Activated CD4-positive, alpha-beta T cell treated with anti-CD3 and anti-CD28 coated beads, Interleukin-2, amount 10 ng/mL, durations not matched to agents 24 days and 14 days (primary cell): ENCODE measurements around the gene PFDN2. TPM values are rescaled to one million over a fixed set of nuclear protein-coding genes. Genes with fewer than 3 reads are reported as not detected.

ENCODE experiments used
- DNase-seq: peaks from one replicate; pipeline ENCODE4 v3.0.0; 2022
- H3K27ac Mint-ChIP-seq: one replicate; pipeline ENCODE4 v1.8.0; 2022; ENCODE audit warnings: mild to moderate bottlenecking, mixed read lengths
- H3K27me3 Mint-ChIP-seq: one replicate; pipeline ENCODE4 v1.8.0; 2022; ENCODE audit warnings: mixed read lengths
- H3K36me3 Mint-ChIP-seq: one replicate; pipeline ENCODE4 v1.8.0; 2022; ENCODE audit warnings: low read depth, mild to moderate bottlenecking, mixed read lengths
- H3K4me1 Mint-ChIP-seq: one replicate; pipeline ENCODE4 v1.8.0; 2021; ENCODE audit warnings: mixed read lengths
- H3K4me3 Mint-ChIP-seq: one replicate; pipeline ENCODE4 v1.8.0; 2022; ENCODE audit warnings: mild to moderate bottlenecking, moderate library complexity, mixed read lengths
- H3K9me3 Mint-ChIP-seq: one replicate; pipeline ENCODE4 v1.8.0; 2021; ENCODE audit warnings: mixed read lengths
- intact Hi-C: fragments of 100-400 bp; cut with micrococcal nuclease; formaldehyde crosslinking; loops from one replicate; pipeline ENCODE4 v1.15.1; 2023
- total RNA-seq: library from RNA; stranded (reverse); gene quantifications from 2 replicates; pipeline ENCODE4 v1.2.3, GENCODE V29; 2022

Gene PFDN2
- total RNA-seq, 1 donor from 2014 or later, result 173 TPM

DNA sequence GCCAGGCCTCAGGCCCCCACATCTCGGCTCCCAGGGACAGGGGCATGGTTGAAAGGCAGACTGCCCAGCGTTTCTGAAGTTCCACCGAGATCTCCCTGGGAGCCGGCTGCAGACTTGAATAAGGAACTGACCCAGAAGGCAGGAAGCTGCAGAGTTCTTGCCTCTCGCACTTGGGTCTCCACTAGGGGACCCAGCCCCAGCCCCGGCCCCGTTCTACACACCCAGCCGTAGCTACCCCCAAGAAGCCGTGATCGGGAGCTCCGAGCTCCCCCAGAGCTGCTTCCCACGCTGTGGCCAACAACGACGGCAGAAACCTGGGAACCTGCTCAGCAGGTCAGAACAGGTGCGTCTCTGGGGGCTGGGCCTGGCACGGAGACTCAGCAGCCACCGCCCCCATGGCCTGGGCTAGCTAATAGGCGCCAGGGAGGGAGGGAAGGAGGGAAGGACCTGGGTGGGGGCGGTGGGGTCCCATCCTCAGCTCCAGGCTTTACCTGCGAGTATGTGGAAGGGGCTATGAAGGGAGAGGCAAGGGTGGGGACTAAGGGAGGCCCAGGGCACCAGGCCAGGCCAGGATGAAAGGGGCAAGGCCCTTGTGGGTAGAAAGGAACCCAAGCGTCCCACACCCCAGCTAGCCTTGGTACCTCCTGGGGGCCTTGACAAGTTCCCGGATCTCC, 28.4 kb downstream of the PFDN2 start, which contains the start of gene NECTIN4:
Gene NECTIN4 (minus strand): TSS at position 308 of the 674 bp plus-strand sequence. CDS start 262 bp downstream, at position 46.
- Mint-ChIP-seq H3K4me3 (no peak within 1 kb of the TSS), H3K27ac (no peak within 1 kb of the TSS), H3K27me3 (no peaks in the 10 kb centered on the region), H3K36me3 (no peaks in the 10 kb centered on the region), H3K9me3 (no peaks in the 10 kb centered on the region), H3K4me1 (peaks cover 46% of the 10 kb centered on the region)
- intact Hi-C loops, result no loop called here
- no peak for DNase-seq

DNA sequence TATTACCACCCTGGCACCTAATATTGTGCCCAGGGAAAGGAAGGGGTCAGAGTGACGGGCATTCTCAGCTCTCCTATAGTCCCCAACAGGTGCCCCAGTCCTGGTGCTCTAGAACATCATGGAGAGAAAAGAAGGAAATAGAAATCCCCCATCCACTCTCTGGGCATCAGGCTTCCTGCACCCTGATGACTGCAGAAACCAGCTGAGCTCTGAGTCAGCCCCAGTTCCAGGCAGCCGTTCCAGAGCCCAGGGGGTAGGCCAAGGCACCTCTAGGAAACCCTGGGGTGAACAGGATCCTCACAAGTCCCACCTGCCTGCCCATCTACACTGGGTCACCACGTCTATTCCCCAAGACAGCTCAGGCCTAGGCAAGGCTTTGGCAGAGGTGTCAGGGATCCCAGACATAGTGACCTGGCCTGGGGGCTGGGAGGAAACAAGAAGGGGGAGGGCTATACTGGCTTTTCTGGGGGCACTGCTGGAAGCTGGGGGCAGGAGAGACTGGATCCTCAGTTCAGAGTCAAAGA, 29.2 kb downstream of the PFDN2 start:
- DNase-seq, result no peak
- Mint-ChIP-seq H3K27me3 (no peaks in the 10 kb centered on the region), H3K4me3 (no peak overlapping the region), H3K4me1 (peaks cover 44% of the 10 kb centered on the region), H3K27ac (no peak overlapping the region), H3K36me3 (no peaks in the 10 kb centered on the region), H3K9me3 (no peaks in the 10 kb centered on the region)
- intact Hi-C loops, result no loop called here

DNA sequence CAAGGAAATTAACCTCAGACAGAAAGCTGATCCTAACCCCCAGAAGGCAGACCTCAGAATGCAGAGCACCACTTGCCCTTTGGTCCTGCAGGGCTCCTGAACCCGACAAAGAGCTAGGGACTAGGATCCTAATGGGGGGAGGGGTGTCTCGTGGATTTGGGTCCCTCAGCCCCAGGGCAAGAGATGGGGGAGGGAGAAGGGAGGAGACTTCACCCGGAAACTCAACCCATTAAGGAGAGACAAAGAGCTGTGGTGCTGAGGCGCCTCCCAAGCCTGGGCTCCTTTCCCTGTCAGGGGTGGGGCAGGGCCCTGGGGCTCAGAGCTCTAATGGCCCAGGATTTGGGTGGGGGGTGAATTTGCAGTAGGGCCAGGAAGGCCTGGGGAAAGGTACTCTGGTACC, 31.4 kb downstream of the PFDN2 start:
- Mint-ChIP-seq H3K36me3 (no peaks in the 10 kb centered on the region), H3K4me3 (no peak overlapping the region), H3K9me3 (no peaks in the 10 kb centered on the region), H3K4me1 (peaks cover 27% of the 10 kb centered on the region), H3K27ac (no peak overlapping the region), H3K27me3 (no peaks in the 10 kb centered on the region)
- DNase-seq, result no peak
- intact Hi-C loops, result no loop called here

DNA sequence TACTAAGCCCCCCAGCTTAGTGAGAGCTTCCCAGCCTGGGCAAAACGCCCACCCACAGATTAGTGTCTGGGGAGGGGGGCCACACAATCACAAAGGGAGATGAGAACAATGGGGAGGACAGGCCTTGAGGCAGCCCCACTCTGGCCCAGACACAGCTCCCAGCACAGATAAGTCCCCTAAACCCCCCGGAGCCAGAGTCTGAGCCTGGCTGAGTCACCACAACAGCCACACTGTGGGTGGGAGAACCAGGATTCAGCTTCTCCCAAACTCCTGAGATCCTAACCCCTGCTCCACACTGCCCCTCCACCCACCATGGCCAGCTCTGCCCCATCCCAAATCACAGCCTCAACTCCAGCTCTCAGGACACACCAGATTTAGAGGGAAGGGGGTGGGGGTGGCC, 32.7 kb downstream of the PFDN2 start:
- Mint-ChIP-seq H3K4me3 (no peak overlapping the region), H3K27me3 (no peaks in the 10 kb centered on the region), H3K27ac (no peak overlapping the region), H3K9me3 (no peaks in the 10 kb centered on the region), H3K4me1 (peaks cover 16% of the 10 kb centered on the region), H3K36me3 (no peaks in the 10 kb centered on the region)
- intact Hi-C loops, result no loop called here
- DNase-seq, result no peak

DNA sequence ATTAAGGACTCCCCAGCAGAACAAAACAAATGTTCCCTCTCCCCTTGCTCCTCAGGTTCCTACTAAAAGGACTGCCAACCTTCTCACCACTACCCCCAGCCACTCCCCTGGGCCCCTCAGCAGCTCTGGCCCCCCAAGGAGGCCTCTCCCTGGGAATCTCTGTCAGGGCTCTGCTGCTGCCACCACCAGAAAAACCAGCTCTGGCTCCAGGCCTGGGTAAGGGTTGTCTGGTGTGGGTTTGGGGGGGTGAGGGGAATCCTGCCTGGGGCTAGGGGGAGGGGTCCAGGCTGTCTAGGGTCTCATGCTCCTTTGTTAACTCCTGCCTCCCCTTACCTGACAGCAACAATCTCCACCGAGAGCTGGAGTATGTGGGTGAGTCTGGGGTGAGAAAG, 33.2 kb downstream of the PFDN2 start:
- no peaks in the 10 kb centered on the region for H3K27me3 Mint-ChIP-seq
- H3K9me3 Mint-ChIP-seq, result no peaks in the 10 kb centered on the region
- H3K4me1 Mint-ChIP-seq, result peaks cover 18% of the 10 kb centered on the region
- intact Hi-C loops, result no loop called here
- no peaks in the 10 kb centered on the region for H3K36me3 Mint-ChIP-seq
- no peak overlapping the region for H3K4me3 Mint-ChIP-seq
- no peak for DNase-seq
- no peak overlapping the region for H3K27ac Mint-ChIP-seq

DNA sequence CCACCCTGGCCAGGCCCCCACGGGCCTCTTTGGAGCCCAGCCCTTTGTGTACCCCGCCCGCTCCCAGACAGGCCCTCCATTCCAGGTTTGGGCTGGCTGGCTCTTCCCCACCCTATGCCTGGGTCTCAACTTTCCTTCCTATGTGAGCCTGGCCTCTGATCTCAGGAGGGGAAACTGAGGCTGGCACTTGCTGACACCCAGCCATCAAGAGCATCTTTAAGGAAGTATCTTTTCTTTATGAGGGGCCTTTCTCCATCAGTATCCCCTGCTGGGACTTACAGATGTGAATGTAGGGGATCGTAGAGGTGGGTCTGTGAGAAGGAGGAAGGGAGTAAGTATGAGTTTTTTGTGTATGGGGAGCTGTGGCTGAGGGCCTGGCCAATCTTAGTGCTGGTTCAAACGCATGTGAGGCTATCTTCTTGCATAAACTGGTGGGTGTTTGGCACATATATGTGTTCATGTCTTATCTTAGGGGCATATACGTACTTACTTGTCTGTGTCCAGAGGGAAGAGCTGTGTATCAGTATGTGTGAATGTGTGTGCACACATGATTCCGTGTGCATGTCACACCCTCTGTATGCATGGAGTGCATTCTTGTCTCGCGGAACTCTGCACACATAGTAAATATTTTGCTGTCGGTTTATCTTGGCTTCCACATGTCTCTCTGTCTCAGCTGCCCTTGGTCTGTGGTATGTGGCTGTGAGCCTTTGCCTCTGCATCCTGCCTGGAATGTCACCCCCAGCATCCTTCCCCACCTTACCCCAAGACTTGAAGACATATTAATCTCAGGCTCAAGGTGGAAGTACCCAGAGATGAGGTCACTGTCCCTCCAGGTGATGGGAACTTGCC, 33.9 kb downstream of the PFDN2 start:
- Mint-ChIP-seq H3K27me3 (no peaks in the 10 kb centered on the region), H3K4me1 (peaks cover 17% of the 10 kb centered on the region), H3K36me3 (no peaks in the 10 kb centered on the region), H3K4me3 (no peak overlapping the region), H3K27ac (no peak overlapping the region), H3K9me3 (no peaks in the 10 kb centered on the region)
- DNase-seq, result no peak
- intact Hi-C loops, result no loop called here

DNA sequence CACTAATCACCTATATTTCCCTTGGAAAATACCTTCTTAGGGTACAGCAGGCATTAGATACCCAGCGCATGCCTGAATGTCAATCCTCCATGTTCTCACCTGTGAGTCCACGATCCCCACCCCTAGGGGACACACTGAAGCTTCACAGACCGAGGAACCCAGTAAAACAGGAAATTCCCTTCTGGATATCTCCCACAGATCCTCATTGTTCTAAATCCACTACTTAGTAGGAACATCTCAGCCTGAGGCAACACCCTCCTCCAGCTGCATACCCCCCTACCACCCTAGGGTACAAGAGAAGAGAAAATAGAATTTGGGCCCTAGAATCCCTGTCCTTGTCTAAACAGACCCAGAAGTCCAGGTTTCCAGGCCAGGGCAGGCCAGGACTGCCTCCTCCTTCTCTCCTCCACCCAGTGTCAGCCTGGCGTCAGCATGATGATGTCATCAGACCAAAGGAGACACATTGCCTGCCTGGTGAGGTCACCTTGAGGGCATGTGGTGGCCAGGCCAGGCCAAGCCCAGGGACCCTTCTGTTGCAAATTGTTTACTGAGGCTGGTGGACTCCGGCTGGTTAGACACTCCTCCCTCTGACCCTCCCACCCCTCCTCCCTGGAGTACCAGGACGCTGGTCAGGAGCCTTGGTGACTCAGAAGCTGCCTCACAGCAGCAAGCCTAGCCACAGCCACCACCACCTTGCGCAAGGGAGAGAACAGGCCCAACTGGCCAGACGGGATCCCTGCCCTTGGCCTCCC, 34.7 kb downstream of the PFDN2 start:
- DNase-seq, result no peak
- no peak overlapping the region for H3K4me3 Mint-ChIP-seq
- H3K9me3 Mint-ChIP-seq, result no peaks in the 10 kb centered on the region
- intact Hi-C loops, result no loop called here
- no peak overlapping the region for H3K27ac Mint-ChIP-seq
- H3K4me1 Mint-ChIP-seq, result peaks cover 14% of the 10 kb centered on the region
- H3K27me3 Mint-ChIP-seq, result no peaks in the 10 kb centered on the region
- H3K36me3 Mint-ChIP-seq, result no peaks in the 10 kb centered on the region

DNA sequence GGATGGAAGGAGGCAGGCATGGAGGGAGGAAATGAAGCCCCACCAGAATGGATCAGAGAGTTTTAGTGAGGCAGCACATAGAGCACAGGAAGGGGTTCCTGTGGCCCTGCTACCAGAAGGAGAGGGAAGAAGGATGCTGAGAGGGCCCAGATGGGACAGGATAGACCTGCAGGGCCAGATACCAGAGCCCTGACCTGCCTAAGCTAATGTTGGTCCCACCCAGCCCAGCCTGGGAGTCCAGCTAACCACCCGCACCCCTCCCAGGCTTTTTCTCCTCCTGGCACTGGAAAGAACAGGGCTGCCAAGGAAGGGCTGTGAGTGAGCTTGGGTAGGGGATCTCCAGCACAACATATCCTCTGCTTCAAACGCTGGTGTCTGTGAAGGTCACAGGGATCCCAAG, 35.4 kb downstream of the PFDN2 start:
- Mint-ChIP-seq H3K27me3 (no peaks in the 10 kb centered on the region), H3K4me1 (peaks cover 9% of the 10 kb centered on the region), H3K4me3 (no peak overlapping the region), H3K27ac (no peak overlapping the region), H3K36me3 (no peaks in the 10 kb centered on the region), H3K9me3 (no peaks in the 10 kb centered on the region)
- intact Hi-C loops, result no loop called here
- DNase-seq, result no peak

DNA sequence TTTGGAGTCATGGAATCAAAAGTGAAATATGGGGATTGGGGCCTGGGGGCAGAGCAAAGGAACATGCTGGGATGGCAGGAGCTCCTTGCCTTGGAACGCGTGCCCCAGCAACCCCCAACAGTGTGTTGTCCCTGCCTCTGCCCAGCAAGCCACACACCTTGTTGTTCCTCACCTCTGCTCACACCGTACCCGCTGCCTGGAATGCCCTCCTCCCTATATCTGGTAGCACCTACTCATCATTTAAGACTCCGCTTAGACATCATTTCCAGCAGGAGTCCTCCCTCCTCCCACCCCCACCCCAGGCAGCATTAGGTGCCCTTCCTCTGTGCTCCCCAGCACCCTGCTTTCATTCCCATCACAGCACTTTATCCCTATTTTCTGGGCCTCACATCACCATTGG, 36.3 kb downstream of the PFDN2 start:
- Mint-ChIP-seq H3K27ac (no peak overlapping the region), H3K27me3 (no peaks in the 10 kb centered on the region), H3K4me1 (peaks cover 8% of the 10 kb centered on the region), H3K36me3 (no peaks in the 10 kb centered on the region), H3K9me3 (no peaks in the 10 kb centered on the region), H3K4me3 (no peak overlapping the region)
- intact Hi-C loops, result no loop called here
- no peak for DNase-seq

DNA sequence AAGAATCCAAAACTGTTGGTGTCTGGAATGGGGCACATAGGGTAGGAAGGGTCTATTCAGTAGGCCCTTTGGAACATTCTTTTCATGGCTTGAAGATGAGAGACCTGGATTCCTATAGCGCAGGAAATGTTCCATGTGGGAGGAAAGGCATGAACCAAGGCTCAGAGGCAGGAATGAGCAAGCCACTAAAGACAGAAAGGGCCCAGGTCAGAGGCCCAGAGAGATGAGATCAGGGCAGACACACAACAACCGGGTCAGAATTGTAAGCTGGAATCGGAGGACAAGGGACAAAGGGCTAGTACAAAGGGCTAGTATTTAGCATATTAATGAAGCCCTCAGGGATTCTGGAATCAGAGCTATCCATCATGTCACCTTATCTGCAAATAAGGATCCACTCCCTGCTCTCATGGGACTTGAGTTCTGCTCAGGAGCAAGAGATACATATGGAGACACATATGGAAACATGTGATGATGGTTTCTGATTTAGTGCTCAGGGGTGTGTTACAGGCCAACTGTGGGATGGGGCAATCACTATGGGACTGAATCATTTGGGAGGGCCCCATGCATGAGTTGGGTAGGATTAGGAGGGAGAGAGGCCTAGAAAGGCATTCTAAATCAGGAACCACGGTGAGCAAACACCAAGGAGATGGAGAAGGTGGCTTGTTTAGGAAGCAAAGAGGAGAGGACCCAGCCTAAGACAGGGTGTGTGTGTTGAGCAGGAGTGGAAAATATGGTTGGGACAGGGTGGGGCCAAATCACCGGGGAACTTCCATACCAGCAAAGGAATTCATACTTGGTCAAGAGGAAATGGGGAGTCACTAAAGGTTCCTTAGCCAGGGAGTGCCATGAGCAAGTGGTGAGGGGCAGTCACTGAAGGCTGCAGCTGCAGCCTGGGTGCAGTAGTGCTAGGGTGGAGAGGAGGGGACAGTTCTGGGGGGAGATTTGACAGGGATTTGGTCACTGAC, 37.1 kb downstream of the PFDN2 start:
- intact Hi-C loops, result no loop called here
- H3K4me1 Mint-ChIP-seq, result peaks cover 8% of the 10 kb centered on the region
- H3K27ac Mint-ChIP-seq, result no peak overlapping the region
- no peak for DNase-seq
- no peaks in the 10 kb centered on the region for H3K9me3 Mint-ChIP-seq
- H3K36me3 Mint-ChIP-seq, result no peaks in the 10 kb centered on the region
- H3K27me3 Mint-ChIP-seq, result no peaks in the 10 kb centered on the region
- H3K4me3 Mint-ChIP-seq, result no peak overlapping the region

DNA sequence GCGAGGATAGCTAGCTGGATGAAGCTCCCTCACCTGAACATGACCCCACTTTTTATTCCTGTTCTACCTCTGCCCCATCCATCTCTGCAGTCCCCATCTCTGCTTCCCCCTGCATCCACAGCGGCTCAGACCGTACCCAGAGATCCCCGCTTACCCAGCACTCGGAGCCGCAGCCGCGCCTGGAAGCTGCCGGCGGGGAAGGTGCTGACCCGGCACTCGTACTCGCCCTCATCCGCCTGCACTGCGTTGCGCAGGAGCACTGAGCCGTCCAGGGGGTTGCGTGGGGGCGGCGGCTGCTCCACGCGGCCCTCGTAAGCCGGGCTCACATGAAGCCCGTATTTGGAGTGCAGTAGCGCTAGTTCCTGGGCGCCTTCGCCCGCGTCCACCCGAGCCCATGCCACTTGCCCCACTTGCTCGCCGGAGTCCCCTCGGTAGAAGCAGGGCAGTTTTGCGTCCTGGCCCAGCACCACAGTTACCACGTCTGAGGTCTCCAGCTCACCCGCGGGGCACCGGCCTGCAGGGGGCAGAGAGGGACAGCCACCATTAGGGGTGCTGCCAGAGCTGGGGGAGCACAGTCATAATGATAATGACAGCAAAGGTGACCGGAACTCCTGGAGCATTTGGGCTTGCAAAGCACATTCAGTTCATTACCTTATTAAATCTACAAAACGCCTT, 38.3 kb downstream of the PFDN2 start:
- H3K4me3 Mint-ChIP-seq, result no peak overlapping the region
- intact Hi-C loops, result no loop called here
- H3K36me3 Mint-ChIP-seq, result no peaks in the 10 kb centered on the region
- no peaks in the 10 kb centered on the region for H3K27me3 Mint-ChIP-seq
- no peak for DNase-seq
- no peaks in the 10 kb centered on the region for H3K9me3 Mint-ChIP-seq
- H3K4me1 Mint-ChIP-seq, result peaks cover 11% of the 10 kb centered on the region
- no peak overlapping the region for H3K27ac Mint-ChIP-seq

DNA sequence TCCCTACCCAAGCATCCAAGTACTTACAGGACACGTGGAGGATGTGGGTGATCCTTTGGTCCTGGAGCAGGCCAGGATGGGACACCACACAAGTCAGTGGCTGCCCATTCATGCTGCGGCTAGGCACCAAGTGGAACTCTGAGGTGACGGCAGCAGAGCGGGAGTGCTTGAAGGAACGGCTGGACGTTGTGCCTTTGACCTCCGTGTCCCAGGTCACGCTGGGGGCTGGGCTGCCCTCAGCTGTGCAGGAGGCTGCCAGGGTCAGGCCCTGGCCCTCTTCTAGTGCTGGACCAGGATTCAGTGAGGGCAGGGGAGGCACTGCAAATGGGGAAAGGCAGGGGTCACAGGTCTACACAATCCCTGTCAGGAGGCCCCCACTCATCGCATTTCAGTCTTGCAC, 40.4 kb downstream of the PFDN2 start:
- no peak for DNase-seq
- no peaks in the 10 kb centered on the region for H3K36me3 Mint-ChIP-seq
- H3K4me1 Mint-ChIP-seq, result peaks cover 17% of the 10 kb centered on the region
- H3K4me3 Mint-ChIP-seq, result no peak overlapping the region
- intact Hi-C loops, result no loop called here
- no peaks in the 10 kb centered on the region for H3K9me3 Mint-ChIP-seq
- no peak overlapping the region for H3K27ac Mint-ChIP-seq
- H3K27me3 Mint-ChIP-seq, result no peaks in the 10 kb centered on the region

DNA sequence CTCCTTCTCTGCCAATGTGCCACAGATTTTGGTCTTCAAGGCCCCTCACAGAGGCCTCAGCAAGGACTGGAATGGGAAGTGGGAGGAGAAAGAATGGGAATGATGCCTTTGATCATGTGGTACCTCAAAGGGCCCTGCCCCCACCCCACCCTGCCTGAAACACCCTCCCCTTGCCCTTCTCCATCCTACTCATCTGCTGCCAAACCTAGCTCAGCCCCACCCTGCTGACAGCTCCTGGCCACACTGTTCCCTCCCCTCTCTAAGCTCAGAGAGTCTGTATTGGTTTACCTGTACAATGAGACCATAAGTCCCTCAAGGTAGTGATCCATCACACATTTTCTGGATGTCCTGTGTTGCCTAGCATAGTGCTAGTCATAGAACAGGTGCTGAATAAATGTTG, 41.4 kb downstream of the PFDN2 start:
- H3K9me3 Mint-ChIP-seq, result no peaks in the 10 kb centered on the region
- no peaks in the 10 kb centered on the region for H3K27me3 Mint-ChIP-seq
- no peak overlapping the region for H3K27ac Mint-ChIP-seq
- intact Hi-C loops, result no loop called here
- H3K4me3 Mint-ChIP-seq, result no peak overlapping the region
- H3K36me3 Mint-ChIP-seq, result no peaks in the 10 kb centered on the region
- DNase-seq, result no peak
- H3K4me1 Mint-ChIP-seq, result peaks cover 21% of the 10 kb centered on the region
